HG03457 (cell line): ENCODE data around the gene MIB2.
"Not testable (repeated sequence)": the region's sequence is repeated elsewhere in the genome, so short reads cannot be mapped to it uniquely, and the experiment has no call there.

Experiments used
- ATAC-seq: cut with Tn5 transposase; IDR thresholded peaks from one replicate; pipeline ENCODE4 v1.9.1; 2021; ENCODE audit warnings: moderate number of reproducible peaks; ENCODE audit not compliant: unreplicated experiment

MIB2 gene

DNA sequence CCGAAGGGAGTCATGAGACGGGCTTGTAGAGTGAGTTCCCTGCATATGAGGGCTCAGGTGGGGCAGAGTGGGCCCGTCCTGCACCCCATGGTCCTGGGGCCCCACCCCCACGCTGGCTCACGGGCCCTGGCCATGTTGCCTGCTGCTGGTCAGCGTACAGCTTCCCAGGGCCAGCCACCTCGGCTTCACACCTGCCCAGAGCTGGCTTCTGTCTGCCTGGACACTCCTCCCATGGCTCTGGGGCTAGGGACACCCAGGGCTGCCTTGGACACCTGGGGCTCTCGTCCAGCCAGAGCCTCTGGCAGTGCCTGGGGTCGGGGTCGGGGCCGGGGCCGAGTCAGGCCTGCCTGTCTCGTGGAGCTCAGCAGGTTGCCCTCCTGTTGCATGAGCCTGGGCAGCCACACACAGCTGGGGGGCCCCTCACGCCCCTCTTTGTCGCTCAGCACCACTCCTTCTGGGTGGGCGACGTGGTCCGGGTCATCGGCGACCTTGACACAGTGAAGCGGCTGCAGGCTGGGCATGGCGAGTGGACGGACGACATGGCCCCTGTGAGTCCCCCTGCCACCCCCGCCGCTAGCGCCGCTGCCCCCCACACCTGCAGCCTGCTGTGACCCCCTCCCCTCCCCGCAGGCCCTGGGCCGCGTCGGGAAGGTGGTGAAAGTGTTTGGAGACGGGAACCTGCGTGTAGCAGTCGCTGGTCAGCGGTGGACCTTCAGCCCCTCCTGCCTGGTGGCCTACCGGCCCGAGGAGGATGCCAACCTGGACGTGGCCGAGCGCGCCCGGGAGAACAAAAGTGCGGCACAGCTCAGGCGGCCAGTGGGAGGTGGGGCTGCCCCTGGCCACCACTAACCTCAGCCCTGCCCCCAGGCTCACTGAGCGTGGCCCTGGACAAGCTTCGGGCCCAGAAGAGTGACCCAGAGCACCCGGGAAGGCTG lies 11.2 kb downstream of the MIB2 start:
- no peak for ATAC-seq

DNA sequence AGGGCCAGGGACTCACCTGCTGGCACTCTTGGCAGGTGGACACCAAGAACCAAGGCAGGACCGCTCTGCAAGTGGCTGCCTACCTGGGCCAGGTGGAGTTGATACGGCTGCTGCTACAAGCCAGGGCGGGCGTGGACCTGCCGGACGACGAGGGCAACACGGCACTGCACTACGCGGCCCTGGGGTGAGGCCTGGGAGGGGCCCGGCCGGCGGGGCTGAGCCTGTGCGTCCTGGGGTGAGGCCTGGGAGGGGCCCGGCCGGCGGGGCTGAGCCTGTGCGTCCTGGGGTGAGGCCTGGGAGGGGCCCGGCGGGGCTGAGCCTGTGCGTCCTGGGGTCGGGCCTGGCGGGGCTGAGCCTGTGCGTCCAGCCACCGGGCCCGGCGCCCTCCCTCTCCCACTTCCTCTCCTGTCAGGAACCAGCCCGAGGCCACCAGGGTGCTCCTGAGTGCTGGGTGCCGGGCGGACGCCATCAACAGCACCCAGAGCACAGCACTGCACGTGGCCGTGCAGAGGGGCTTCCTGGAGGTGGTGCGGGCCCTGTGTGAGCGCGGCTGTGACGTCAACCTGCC lies 12.0 kb downstream of the MIB2 start:
- ATAC-seq = no peak

DNA sequence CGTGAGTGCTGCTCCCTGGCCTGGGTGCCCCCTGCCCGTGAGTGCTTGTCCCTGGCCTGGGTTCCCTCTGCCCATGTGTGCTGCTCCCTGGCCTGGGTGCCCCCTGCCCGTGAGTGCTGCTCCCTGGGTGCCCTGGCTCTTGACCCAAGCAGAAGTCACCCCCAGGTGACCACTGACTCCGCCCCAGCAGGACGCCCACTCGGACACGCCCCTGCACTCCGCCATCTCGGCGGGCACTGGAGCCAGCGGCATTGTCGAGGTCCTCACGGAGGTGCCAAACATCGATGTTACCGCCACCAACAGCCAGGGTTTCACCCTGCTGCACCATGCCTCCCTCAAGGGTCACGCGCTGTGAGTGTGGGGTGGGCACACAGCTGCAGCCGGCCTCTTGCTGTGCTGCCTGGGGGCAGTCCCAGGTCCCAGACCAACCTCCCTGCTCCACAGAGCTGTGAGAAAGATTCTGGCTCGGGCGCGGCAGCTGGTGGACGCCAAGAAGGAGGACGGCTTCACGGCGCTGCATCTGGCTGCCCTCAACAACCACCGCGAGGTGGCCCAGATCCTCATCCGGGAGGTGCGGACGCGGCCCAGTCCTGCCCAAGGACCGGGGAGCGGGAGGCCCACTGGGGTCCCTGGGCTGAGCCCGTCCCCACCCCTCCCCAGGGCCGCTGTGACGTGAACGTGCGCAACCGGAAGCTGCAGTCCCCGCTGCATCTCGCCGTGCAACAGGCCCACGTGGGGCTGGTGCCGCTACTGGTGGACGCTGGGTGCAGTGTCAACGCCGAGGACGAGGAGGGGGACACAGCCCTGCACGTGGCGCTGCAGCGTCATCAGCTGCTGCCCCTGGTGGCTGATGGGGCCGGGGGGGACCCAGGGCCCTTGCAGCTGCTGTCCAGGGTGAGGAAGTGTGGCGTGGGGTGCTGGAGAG lies 12.8 kb downstream of the MIB2 start:
- no peak for ATAC-seq

DNA sequence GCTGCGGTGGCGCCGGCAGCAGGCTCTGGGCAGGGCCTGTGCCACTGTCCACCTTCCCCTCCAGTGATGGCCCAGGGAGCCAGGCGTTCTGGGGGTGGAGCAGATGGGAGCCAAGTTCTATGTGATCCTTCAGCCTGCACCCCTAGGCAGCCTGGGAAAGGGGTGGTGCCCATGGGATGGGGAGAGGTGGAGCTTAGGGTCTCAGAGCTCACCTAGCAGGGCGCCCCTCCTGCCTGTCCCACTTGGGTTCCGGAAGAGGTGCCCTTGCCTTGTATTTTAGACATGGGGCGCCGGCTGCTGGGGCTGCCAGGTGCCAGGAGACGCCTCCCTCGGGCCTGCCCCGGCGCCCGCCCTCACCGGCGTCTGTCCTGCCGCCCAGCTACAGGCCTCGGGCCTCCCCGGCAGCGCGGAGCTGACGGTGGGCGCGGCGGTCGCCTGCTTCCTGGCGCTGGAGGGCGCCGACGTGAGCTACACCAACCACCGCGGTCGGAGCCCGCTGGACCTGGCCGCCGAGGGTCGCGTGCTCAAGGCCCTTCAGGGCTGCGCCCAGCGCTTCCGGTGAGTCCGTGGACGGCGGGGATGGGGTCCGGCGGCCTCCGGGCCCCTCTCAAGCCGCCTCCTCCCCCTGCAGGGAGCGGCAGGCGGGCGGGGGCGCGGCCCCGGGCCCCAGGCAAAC lies 13.6 kb downstream of the MIB2 start:
- ATAC-seq = no peak

DNA sequence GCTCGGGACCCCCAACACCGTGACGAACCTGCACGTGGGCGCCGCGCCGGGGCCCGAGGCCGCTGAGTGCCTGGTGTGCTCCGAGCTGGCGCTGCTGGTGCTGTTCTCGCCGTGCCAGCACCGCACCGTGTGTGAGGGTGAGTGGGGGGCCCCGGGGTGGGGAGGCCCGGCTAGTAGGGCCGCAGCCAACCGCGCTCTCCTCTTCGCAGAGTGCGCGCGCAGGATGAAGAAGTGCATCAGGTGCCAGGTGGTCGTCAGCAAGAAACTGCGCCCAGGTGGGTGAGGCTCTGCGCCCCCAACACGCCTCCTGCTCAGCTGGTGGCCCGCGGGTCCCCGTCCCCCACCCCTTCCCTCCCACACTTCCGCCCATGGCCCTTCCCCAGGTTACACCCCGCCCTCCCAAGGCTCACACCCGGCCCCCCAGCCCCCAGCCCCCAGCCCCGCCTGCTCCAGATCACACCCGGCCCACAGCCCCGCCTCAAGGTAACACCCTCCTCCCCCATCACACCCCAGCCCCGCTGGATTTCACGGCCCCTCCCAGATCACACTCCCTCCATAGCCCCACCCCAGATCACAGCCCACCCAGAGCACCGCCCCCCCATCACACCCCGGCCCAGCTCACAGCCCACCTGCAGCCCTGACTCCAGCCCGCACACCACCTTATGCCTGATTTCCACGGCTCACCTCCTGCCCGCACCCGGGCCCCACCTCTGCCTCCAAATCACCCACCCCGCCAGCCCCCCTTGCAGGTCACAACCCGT lies 14.3 kb downstream of the MIB2 start:
- ATAC-seq = no peak

DNA sequence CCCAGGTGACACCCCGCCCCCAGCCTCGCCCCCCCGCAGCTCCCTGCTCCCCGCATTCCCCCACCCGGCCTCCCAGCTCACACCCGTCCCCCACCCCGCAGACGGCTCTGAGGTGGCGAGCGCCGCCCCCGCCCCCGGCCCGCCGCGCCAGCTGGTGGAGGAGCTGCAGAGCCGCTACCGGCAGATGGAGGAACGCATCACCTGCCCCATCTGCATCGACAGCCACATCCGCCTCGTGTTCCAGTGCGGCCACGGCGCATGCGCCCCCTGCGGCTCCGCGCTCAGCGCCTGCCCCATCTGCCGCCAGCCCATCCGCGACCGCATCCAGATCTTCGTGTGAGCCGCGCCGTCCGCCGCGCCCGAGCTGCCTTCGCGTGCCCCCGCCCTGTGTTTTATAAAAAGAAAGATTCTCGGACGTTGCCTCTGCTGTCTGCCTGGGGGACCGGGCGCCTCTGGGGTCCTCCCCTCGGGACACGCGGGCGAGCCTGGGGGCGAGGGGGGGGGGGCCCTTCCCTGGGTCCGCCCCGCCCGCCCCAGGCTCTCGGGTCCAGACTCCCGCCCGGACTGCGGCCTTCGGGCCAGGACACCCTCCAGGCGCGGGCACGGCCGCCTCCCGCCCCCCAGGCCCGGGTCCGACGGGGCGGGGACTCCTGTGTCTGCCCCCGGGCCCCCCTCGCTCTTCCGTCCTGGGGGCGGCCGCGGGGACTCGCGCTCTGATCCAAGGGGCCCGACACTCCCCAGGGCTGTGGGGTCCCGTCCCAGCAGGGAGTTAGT lies 15.1 kb downstream of the MIB2 start:
- no peak for ATAC-seq

GRCh38 chr1:1630965-1631781 lies 15.9 kb downstream of the MIB2 start:
- no peak for ATAC-seq

- ATAC-seq = no peak
These were observed 16.6 kb downstream of the MIB2 start, which contains the start of gene MMP23B for GRCh38 chr1:1631782-1632420. MMP23B (plus strand) TSS chr1:1632173; CDS start chr1:1632219, 46 bp downstream.

GRCh38 chr1:1633409-1633808 lies 18.1 kb downstream of the MIB2 start:
- not testable (repeated sequence) for ATAC-seq

DNA sequence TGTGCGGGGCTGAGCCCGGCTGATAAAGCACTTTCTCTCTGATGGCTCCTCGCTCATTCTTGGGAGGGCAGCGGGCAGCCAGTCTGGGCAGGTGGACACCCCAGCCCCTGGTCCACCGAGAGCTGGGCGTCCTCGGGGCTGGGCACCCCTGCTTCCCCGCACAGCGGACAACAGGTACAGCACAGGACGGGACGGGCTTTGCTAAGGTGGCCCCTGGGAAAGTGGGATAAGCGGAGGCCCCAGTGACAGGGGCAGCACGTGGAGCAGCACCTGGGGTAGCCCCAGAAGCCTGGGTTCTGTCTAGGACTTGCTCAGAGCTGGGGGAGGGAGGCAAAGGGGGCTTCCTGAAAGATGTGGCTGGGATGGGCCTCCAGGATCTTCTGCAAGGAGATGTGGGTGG lies 19.3 kb downstream of the MIB2 start:
- ATAC-seq = not testable (repeated sequence)

DNA sequence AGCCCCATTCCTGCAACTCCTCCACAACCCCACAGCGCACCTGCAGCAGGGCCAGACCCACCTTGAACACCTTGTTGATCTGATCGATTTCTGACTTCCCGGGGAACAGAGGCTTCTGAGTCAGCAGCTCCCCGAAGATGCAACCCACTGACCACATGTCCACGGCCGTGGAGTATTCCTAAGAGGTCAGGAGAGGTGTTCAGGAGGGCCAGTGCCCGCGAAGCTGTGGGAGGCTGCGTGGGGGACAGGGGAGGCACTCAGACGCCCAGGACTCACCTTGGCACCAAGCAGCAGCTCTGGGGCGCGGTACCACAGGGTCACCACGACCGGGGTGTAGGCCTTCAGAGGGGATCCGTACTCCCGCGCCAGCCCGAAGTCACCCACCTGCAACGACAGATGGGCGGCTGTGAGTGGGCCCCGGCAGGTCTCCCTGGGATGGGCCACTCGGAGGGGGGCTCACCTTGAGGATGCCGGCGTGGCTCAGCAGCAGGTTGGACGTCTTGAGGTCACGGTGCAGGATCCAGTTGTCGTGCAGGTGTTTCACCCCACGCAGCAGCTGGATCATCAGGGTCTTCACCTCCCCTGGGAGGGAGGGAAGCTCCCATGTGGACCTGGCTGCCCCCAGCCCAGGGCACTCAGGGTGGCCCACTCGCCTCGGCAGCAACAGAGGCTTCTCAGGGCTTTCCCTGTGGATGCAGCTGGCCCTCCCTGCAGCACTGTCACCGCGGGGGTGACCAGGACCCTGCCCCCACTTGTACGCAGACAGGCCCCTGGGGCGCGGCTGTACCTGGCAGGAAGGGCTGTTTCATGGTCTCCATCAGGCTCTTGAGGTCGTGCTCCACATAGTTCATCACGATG lies 21.6 kb downstream of the MIB2 start:
- ATAC-seq = not testable (repeated sequence)

- not testable (repeated sequence) for ATAC-seq
These were observed 22.2 kb downstream of the MIB2 start for GRCh38 chr1:1637479-1637875.

- ATAC-seq = not testable (repeated sequence)
These were observed 23.2 kb downstream of the MIB2 start for GRCh38 chr1:1638528-1638927.

DNA sequence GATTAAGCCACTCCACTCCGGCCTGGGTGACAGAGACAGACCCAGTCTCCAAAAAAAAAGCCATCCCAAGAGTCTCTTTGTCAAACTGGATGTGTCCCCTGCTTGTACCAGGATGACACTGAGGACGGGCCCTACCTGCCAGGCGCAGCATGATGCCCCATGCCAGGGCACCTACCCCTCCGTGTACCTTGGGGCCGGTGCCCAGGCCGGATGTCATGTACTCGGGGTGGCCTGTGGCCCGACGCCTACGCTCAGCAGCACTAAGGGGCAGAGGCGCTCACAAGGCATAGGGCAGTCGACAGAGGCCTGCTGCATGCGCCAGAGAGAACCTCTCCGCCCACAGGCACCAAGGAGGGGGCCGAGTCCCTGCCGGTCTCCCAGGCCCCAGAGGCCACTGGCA lies 24.1 kb downstream of the MIB2 start:
- not testable (repeated sequence) for ATAC-seq

DNA sequence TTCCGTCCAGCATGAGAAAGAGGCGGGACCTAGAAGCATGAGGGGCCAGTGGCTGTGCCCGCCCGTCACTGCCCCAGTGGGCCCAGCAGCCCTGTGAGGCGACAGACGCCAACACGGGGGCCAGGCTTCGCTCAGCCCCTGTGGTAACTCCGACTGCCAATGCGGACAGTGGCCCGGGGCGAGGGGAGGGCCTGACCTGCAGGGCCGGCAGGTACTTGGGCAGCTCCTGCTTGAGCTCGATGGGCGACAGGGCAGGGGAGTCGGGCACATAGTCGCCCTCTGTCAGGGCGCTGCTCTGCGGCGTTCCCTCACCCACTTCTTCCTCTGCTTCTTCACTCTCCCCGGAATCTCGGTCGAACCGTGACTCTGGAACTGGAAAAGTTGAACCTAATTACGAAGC lies 24.8 kb downstream of the MIB2 start:
- not testable (repeated sequence) for ATAC-seq

DNA sequence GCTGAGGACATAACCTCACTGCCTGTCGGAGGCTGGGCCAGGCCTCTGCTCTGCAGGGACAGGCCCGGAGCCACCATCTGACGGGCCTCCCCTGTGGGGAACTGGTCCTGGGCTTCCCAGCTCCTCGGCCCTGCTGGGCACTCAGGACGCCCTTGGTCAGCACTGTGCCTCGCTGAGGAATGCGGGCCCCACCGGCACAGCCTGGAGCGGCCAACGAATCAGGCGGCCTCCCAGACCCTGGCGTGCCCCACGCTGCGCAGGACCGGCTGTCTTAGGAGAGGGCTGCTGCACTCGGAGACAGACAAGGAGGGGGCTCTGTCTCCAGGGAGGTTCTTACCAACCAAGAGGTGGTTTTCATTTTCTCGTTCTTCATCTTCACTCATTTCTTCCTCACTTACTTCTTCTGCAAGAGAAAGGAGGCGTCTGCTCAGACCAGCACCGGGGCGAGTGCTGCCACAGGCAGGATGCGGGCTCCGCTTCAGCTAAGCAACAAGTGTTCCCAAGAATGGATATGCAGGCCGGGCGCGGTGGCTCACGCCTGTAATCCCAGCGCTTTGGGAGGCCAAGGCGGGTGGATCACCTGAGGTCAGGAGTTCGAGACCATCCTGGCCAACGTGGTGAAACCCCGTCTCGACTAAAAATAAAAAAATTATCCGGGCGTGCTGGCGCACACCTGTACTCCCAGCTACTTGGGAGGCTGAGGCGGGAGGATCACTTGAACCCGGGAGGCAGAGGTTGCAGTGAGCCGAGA lies 25.6 kb downstream of the MIB2 start:
- ATAC-seq = not testable (repeated sequence)
